Pancreas (tissue), 10 donors: ENCODE data around the gene DDX51. TPM values are rescaled to one million over a fixed set of nuclear protein-coding genes. Genes with fewer than 3 reads are reported as not detected.
A peak's percentile ranks its signal among the peaks of the same experiment; 100 is the strongest.

Source experiments
- ATAC-seq, 4 donors: fragments of 200-7000 bp; cut with Tn5 transposase; one replicate each; pipeline versions ENCODE4 v1.8.0 to v1.9.1; 2020; ENCODE audit warnings: mild to moderate bottlenecking in 4 of 4, moderate library complexity in 4 of 4
- DNase-seq, 6 donors: peaks; one replicate each; pipeline ENCODE4 v3.0.0-alpha.2; 2020
- FAIRE-seq: peaks from 2 replicates; lab custom pipeline; 2012; peaks lifted over from hg19 to GRCh38; lab: Jason Lieb, UNC
- H3K27ac ChIP-seq, 4 donors: fragments of 200-600 bp; sonication (generic); 1 replicate in 3 of 4; 2 replicates in 1 of 4; pipeline versions ENCODE4 v1.5.0 to v1.8.0; 2020
- H3K27me3 ChIP-seq, 4 donors: fragments of 200-600 bp; one replicate each; pipeline ENCODE4 v1.8.0; 2021
- H3K36me3 ChIP-seq, 3 donors: fragments of 200-600 bp; sonication (generic) in 1 of 3; one replicate each; pipeline versions ENCODE4 v1.5.0 to v1.8.0; 2020 to 2021
- H3K4me1 ChIP-seq, 3 donors: fragments of 200-600 bp; one replicate each; pipeline ENCODE4 v1.8.0; 2021
- H3K4me3 ChIP-seq, 4 donors: fragments of 200-600 bp; sonication (generic) in 2 of 4; one replicate each; pipeline versions ENCODE4 v1.5.0 to v1.8.0; 2020 to 2021
- H3K9me3 ChIP-seq, 4 donors: fragments of 200-600 bp; one replicate each; pipeline ENCODE4 v1.8.0; 2021
- CTCF ChIP-seq, 4 donors: fragments of 200-600 bp; sonication (generic) in 3 of 4; IDR thresholded peaks; one replicate each; pipeline versions ENCODE4 v1.5.0 to v1.8.0; 2021; ENCODE audit warnings: antibody characterized with exemption in 4 of 4
- WGBS, 2 donors: extraction: QIAGEN DNeasy Blood & Tissue Kit; methylation state at CpG; one replicate each; pipeline ENCODE4 v1.1.7; 2013; 5-methylcytosine and 5-hydroxymethylcytosine counted together
- intact Hi-C, 3 donors: fragments of 100-400 bp; cut with DNase I; formaldehyde crosslinking; loops; one replicate each; pipeline versions ENCODE4 v1.11.1 to v1.14.2; 2022
- polyA plus RNA-seq, 2 donors: library from polyadenylated mRNA; stranded (reverse); fragments of 200-250 nt; gene quantifications; one replicate each; pipeline ENCODE4 v1.2.3, GENCODE V29; 2013
- total RNA-seq, 6 donors: library from RNA; stranded (reverse); fragmentation: NEBNext Ultra II Directional in 4 of 6; extraction: Animal tissue kit (Norgen Biotek cat#: 25700) in 4 of 6; gene quantifications; one replicate each; pipeline versions ENCODE4 v1.2.1 to v1.2.4, GENCODE V29; 2021 to 2023
- donor health status: healthy with polysubstance abuse.
- donor health status: DM: no; HTN: no; CAD: no; lungs with moderate emphysema.
- donor health status: DM: no; HTN: no; CAD: no.
- donor health status: control.
- donor health status: control.
- donor health status: Bipolar disorder and iron deficiency.
- donor health status: DM: yes; HTN: yes; CAD: no.
- donor health status: DM: no; HTN: no; CAD: no.
- donor health status: DM: no; HTN: no; CAD: no.
- donor health status: DM: yes; HTN: yes; CAD: no.

DDX51 gene
- total and polyA plus RNA-seq, 8 donors: 7.8 to 46.7 (median 13.7) TPM

GRCh38 chr12:132182711-132183365, 38.7 kb upstream of the DDX51 start:
- WGBS, 2 donors: 55 to 65% methylated on average over 10 of the region's 10 CpGs
- Histone ChIP-seq H3K4me1 (no peaks in the 10 kb centered on the region), H3K27ac (no peak overlapping the region), H3K9me3 (no peaks in the 10 kb centered on the region), H3K27me3 (peaks cover 0 to 5% (median 0%) of the 10 kb centered on the region in 4 donors), H3K36me3 (no peaks in the 10 kb centered on the region), H3K4me3 (no peak overlapping the region)
- no peak for TF ChIP-seq CTCF (IDR thresholded peaks at IDR 0.05)
- no peak for ATAC-seq
- intact Hi-C loops: no loop called here
- DNase-seq: peak in 1 of 6 donors; percentile 15
- no peak for FAIRE-seq

- no peak for ATAC-seq
- Histone ChIP-seq H3K4me3 (no peak overlapping the region), H3K27ac (no peak overlapping the region), H3K27me3 (peaks cover 0 to 5% (median 0%) of the 10 kb centered on the region in 4 donors), H3K36me3 (no peaks in the 10 kb centered on the region), H3K4me1 (no peaks in the 10 kb centered on the region), H3K9me3 (no peaks in the 10 kb centered on the region)
- intact Hi-C loops: no loop called here
- DNase-seq: no peak
- no peak for FAIRE-seq
- no peak for TF ChIP-seq CTCF (IDR thresholded peaks at IDR 0.05)
- WGBS, 2 donors: 81 to 84% methylated on average over 21 of the region's 21 CpGs
These were observed 38.1 kb upstream of the DDX51 start for GRCh38 chr12:132182206-132182710.

- 76 to 80% methylated on average over 29 to 33 of the region's 33 CpGs for WGBS, 2 donors
- peaks cover 0 to 7% (median 0%) of the 10 kb centered on the region in 4 donors for H3K27me3 ChIP-seq
- no peak for TF ChIP-seq CTCF (IDR thresholded peaks at IDR 0.05)
- no peak overlapping the region for H3K27ac ChIP-seq
- no peak for FAIRE-seq
- DNase-seq: peak in 2 of 6 donors; percentile 7 to 66
- H3K4me1 ChIP-seq: no peaks in the 10 kb centered on the region
- no peak for ATAC-seq
- intact Hi-C loops: no loop called here
- H3K4me3 ChIP-seq: no peak overlapping the region
- no peaks in the 10 kb centered on the region for H3K9me3 ChIP-seq
- H3K36me3 ChIP-seq: no peaks in the 10 kb centered on the region
These were observed 37.6 kb upstream of the DDX51 start for GRCh38 chr12:132181570-132182200.

GRCh38 chr12:132180648-132181546, 36.8 kb upstream of the DDX51 start:
- H3K4me1 ChIP-seq: no peaks in the 10 kb centered on the region
- DNase-seq (peak in 1 of 6 donors; percentile 54), ATAC-seq (no peak), FAIRE-seq (no peak)
- WGBS, 2 donors: 68 to 80% methylated on average over 30 of the region's 30 CpGs
- peaks cover 0 to 15% (median 0%) of the 10 kb centered on the region in 4 donors for H3K27me3 ChIP-seq
- no peaks in the 10 kb centered on the region for H3K36me3 ChIP-seq
- H3K4me3 ChIP-seq: no peak overlapping the region
- TF ChIP-seq CTCF (IDR thresholded peaks at IDR 0.05): no peak
- H3K9me3 ChIP-seq: no peaks in the 10 kb centered on the region
- no peak overlapping the region for H3K27ac ChIP-seq
- intact Hi-C loops: no loop called here
